T-cell (primary cell): Measurements from ENCODE around the gene BAIAP2L2. TPM values are rescaled to one million over a fixed set of nuclear protein-coding genes. Genes with fewer than 3 reads are reported as not detected.
A peak's percentile ranks its signal among the peaks of the same experiment; 100 is the strongest.
"Not testable (repeated sequence)": the region's sequence is repeated elsewhere in the genome, so short reads cannot be mapped to it uniquely, and the experiment has no call there.

Source experiments
- ATAC-seq, 4 experiments: fragments of 200-7000 bp in 3 of 4; fragments of 150-1000 bp in 1 of 4; cut with Tn5 transposase; replicated peaks in 1 of 4; 1 replicate in 3 of 4; 2 replicates in 1 of 4; pipeline ENCODE4 v1.10.0; 2021; ENCODE audit warnings: moderate library complexity in 3 of 4, mild to moderate bottlenecking in 2 of 4, moderate number of reproducible peaks in 1 of 4
- CTCF ChIA-PET, 2 donors: fragments of 300-600 bp; sonication (Branson Sonifier 250); formaldehyde crosslinking; loops; one replicate each; lab custom pipeline; 2022; ENCODE audit warnings: antibody characterized with exemption in 2 of 2; lab: Charles Lee
- POLR2A ChIA-PET, 2 donors: fragments of 300-600 bp; sonication (Branson Sonifier 250); formaldehyde crosslinking; loops; one replicate each; lab custom pipeline; 2022; ENCODE audit warnings: antibody characterized with exemption in 2 of 2; lab: Charles Lee
- DNase-seq, 35 experiments: peaks; one replicate each; pipeline versions ENCODE4 v3.0.0 to v3.0.0-alpha.2; 2013 to 2023
- H3K27ac ChIP-seq: one replicate; pipeline ENCODE4 v1.5.1; 2013; ENCODE audit warnings: low read length
- H3K27me3 ChIP-seq, 2 experiments: replicated peaks in 1 of 2; 1 replicate in 1 of 2; 2 replicates in 1 of 2; pipeline versions ENCODE4 v1.6.1 to v1.7.0; 2013; ENCODE audit warnings: low read length in 1 of 2, mixed read lengths in 1 of 2; ENCODE audit not compliant: control insufficient read depth in 2 of 2, insufficient read depth in 2 of 2; ENCODE audit errors: extremely low read depth in 1 of 2
- H3K36me3 ChIP-seq, 2 donors: 1 replicate in 1 of 2; 2 replicates in 1 of 2; pipeline versions ENCODE4 v1.6.1 to v1.7.0; 2013; ENCODE audit warnings: low read length in 1 of 2; ENCODE audit not compliant: control insufficient read depth in 2 of 2, insufficient read depth in 1 of 2; ENCODE audit errors: extremely low read depth in 1 of 2
- H3K4me1 ChIP-seq, 2 experiments: 1 replicate in 1 of 2; 2 replicates in 1 of 2; pipeline versions ENCODE4 v1.6.1 to v1.7.0; 2013; ENCODE audit warnings: low read length in 2 of 2, mixed read lengths in 1 of 2; ENCODE audit not compliant: insufficient read depth in 2 of 2, control insufficient read depth in 1 of 2; ENCODE audit errors: extremely low read depth in 1 of 2
- H3K4me3 ChIP-seq, 2 donors: 1 replicate in 1 of 2; 2 replicates in 1 of 2; pipeline versions ENCODE4 v1.5.1 to v1.7.0; 2013; ENCODE audit warnings: mild to moderate bottlenecking in 2 of 2, low read length in 1 of 2, moderate library complexity in 1 of 2; ENCODE audit not compliant: control insufficient read depth in 1 of 2; ENCODE audit errors: extremely low read depth in 1 of 2
- H3K9me3 ChIP-seq: 2 replicates; pipeline ENCODE4 v1.7.0; 2013
- H3K27ac Mint-ChIP-seq, 2 donors: one replicate each; pipeline ENCODE4 v1.8.0; 2020 to 2021; ENCODE audit warnings: mild to moderate bottlenecking in 2 of 2, mixed read lengths in 2 of 2
- H3K27me3 Mint-ChIP-seq, 2 donors: one replicate each; pipeline ENCODE4 v1.8.0; 2021 to 2022; ENCODE audit warnings: mixed read lengths in 2 of 2
- H3K36me3 Mint-ChIP-seq: one replicate; pipeline ENCODE4 v1.8.0; 2021; ENCODE audit warnings: mixed read lengths
- H3K4me1 Mint-ChIP-seq, 3 donors: one replicate each; pipeline ENCODE4 v1.8.0; 2020 to 2022; ENCODE audit warnings: mixed read lengths in 3 of 3, mild to moderate bottlenecking in 1 of 3
- H3K4me3 Mint-ChIP-seq, 3 donors: one replicate each; pipeline ENCODE4 v1.8.0; 2020 to 2022; ENCODE audit warnings: mild to moderate bottlenecking in 3 of 3, mixed read lengths in 3 of 3, moderate library complexity in 3 of 3
- H3K9me3 Mint-ChIP-seq, 3 donors: one replicate each; pipeline ENCODE4 v1.8.0; 2020 to 2022; ENCODE audit warnings: mixed read lengths in 3 of 3
- WGBS: methylation state at CpG from one replicate; pipeline ENCODE4 v1.1.5; 2013; ENCODE audit warnings: missing lambda C conversion rate; ENCODE audit not compliant: insufficient coverage; 5-methylcytosine and 5-hydroxymethylcytosine counted together
- total RNA-seq, 35 experiments: library from RNA in 6 of 35; stranded (reverse) in 6 of 35; fragments of 120-200 nt in 1 of 35; gene quantifications; one replicate each; pipeline versions ENCODE4 v1.2.1 to v1.2.4 and lab custom pipeline; 2013 to 2026

BAIAP2L2 gene
- total RNA-seq, 5 donors from 2014 or later (not counting 1 experiment from before 2014, with no cell fraction given) = 1.3 to 4.4 (median 3.2) TPM

DNA sequence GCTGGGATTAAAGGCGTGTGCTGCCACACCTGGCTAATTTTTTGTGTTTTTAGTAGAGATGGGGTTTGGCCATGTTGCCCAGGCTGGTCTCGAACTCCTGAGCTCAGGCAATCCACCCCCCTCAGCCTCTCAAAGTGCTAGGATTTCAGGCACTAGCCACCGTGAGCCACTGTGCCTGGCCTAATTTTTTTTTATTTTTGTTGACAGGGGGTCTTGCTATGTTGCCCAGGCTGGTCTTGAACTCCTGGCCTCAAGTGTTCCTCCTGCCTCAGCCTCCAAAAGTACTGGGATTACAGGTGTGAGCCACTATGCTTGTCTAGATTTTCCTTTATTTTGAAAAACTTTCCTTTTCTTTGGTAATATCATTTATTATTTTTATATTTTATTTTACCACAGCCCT, 35.7 kb upstream of the BAIAP2L2 start:
- H3K27me3 Mint-ChIP-seq, H3K4me3 Mint-ChIP-seq, H3K27ac ChIP-seq, H3K9me3 ChIP-seq, DNase-seq, H3K4me3 ChIP-seq, H3K9me3 Mint-ChIP-seq, ATAC-seq, H3K27me3 ChIP-seq, H3K27ac Mint-ChIP-seq, H3K36me3 ChIP-seq, CTCF ChIA-PET, POLR2A ChIA-PET: not testable (repeated sequence)
- peaks cover 3 to 27% of the 10 kb centered on the region in 2 experiments for H3K4me1 ChIP-seq
- Mint-ChIP-seq H3K4me1 (peaks cover 18 to 26% (median 25%) of the 10 kb centered on the region in 3 donors), H3K36me3 (peaks cover 23% of the 10 kb centered on the region)
- WGBS = no CpG with 5 or more reads among the region's 3 CpGs

DNA sequence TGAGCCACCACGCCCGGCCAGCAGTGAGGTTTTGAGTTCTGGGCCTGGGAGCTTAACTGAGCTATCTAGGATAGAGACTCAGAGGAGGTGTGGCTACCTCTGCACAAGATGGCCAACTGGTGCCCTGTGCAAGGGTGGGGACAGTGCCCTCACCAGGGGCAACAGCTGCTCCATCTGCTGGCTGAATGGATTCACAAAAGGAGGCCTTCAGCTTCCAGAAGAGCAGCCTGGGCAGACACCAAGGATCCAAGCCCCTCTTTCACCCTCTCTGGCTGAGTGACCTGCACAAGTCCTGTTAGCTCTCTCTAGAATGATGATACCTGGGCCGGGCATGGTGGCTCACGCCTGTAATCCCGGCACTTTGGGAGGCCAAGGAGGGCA, 33.5 kb upstream of the BAIAP2L2 start:
- DNase-seq (peak in 1 of 35 experiments; percentile 7), ATAC-seq (no peak)
- H3K9me3 Mint-ChIP-seq = no peaks in the 10 kb centered on the region
- Histone ChIP-seq H3K4me1 (peaks cover 3 to 27% of the 10 kb centered on the region in 2 experiments), H3K4me3 (no peak overlapping the region), H3K9me3 (no peaks in the 10 kb centered on the region), H3K36me3 (peaks cover 9 to 10% of the 10 kb centered on the region in 2 donors), H3K27ac (peak overlapping the region; percentile 38), H3K27me3 (no peaks in the 10 kb centered on the region)
- H3K4me1 Mint-ChIP-seq = peaks cover 18 to 24% (median 23%) of the 10 kb centered on the region in 3 donors
- H3K27me3 Mint-ChIP-seq = no peaks in the 10 kb centered on the region
- no peak overlapping the region for H3K27ac Mint-ChIP-seq
- peaks cover 26% of the 10 kb centered on the region for H3K36me3 Mint-ChIP-seq
- CTCF ChIA-PET = interaction anchor here in 1 of 2 donors (0.6 kb wide), 1 partner anchor 77 kb away, joined by 6 read pairs; no protein-coding TSS in a partner anchor
- 96% methylated on average over 5 of the region's 5 CpGs for WGBS
- POLR2A ChIA-PET = no interaction called here
- no peak overlapping the region for H3K4me3 Mint-ChIP-seq

DNA sequence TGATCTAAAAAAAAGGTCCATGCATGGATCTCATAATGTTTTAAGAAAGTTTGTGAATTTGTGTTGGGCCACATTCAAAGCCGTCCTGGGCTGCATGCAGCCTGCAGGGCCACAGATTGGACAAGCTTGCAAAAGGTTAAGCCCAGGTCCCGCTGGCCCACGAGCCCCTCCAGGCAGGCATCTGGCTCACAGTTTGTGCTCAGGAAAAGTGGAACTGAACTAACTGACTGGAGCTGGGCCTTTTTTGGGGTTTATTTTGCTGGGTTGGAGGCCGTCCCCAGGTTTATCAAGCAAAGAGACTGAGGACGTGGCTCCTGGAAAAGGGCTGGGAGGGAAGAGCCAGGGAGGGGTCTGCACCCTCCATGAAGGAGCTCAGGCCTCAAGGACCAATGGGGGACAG, 32.1 kb upstream of the BAIAP2L2 start:
- Mint-ChIP-seq H3K27me3 (no peaks in the 10 kb centered on the region), H3K27ac (no peak overlapping the region), H3K36me3 (peaks cover 28% of the 10 kb centered on the region), H3K9me3 (no peaks in the 10 kb centered on the region), H3K4me1 (peaks cover 8 to 14% (median 13%) of the 10 kb centered on the region in 3 donors), H3K4me3 (no peak overlapping the region)
- Histone ChIP-seq H3K36me3 (peaks cover 13 to 16% of the 10 kb centered on the region in 2 donors), H3K4me3 (no peak overlapping the region), H3K4me1 (peaks cover 0 to 18% of the 10 kb centered on the region in 2 experiments), H3K27ac (no peak overlapping the region), H3K27me3 (no peaks in the 10 kb centered on the region), H3K9me3 (no peaks in the 10 kb centered on the region)
- ChIA-PET POLR2A (interaction anchor here in 1 of 2 donors (0.8 kb wide), 1 partner anchor 906 kb away, joined by 3 read pairs; no protein-coding TSS in a partner anchor), CTCF (no interaction called here)
- DNase-seq (no peak), ATAC-seq (no peak)
- 95% methylated on average over 3 of the region's 5 CpGs for WGBS

DNA sequence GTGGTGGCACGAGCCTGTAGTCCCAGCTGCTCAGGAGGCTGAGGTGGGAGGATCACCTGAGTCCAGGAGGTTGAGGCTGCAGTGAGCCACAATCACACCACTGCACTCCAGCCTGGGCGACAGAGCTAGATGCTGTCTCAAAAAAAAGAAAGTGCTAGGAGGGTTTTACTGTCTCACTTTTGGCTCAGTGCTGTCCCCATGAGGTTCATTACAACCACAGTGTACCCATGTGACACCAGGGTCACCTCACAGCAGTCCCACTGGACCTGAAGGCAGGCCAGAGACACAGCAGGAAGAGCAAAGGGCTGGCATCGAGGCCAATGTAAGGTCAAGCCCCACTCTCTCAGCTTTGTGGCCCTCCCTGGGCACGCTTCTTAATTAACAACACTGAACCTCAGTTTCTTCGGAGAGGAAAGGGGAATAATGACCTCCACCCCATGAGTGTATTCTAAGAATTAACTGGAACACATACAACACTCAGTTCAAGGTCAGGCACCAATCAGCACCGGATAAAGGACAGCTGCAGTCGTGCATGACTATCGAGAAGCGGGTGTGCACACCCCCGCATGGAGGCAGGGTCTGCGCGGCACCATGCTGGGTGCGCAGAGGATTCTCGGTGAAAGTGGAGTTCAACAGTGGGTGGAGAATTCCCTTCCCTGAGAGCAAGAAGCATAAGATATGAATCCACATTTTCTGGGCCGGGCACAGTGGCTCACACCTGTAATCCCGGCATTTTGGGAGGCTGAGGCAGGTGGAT, 30.9 kb upstream of the BAIAP2L2 start:
- Histone ChIP-seq H3K9me3 (no peaks in the 10 kb centered on the region), H3K4me3 (no peak overlapping the region), H3K4me1 (peaks cover 0 to 17% of the 10 kb centered on the region in 2 experiments), H3K27ac (no peak overlapping the region), H3K27me3 (no peaks in the 10 kb centered on the region), H3K36me3 (peaks cover 18 to 19% of the 10 kb centered on the region in 2 donors)
- no peak for DNase-seq
- Mint-ChIP-seq H3K4me1 (peaks cover 6 to 9% (median 9%) of the 10 kb centered on the region in 3 donors), H3K27ac (no peak overlapping the region), H3K27me3 (no peaks in the 10 kb centered on the region), H3K36me3 (peaks cover 29% of the 10 kb centered on the region), H3K9me3 (no peaks in the 10 kb centered on the region), H3K4me3 (no peak overlapping the region)
- ChIA-PET POLR2A (no interaction called here), CTCF (interaction anchor here in 1 of 2 donors (0.6 kb wide), 1 partner anchor 12 kb away, joined by 4 read pairs; no protein-coding TSS in a partner anchor)
- no peak for ATAC-seq
- WGBS = 100% methylated on average over 3 of the region's 16 CpGs

DNA sequence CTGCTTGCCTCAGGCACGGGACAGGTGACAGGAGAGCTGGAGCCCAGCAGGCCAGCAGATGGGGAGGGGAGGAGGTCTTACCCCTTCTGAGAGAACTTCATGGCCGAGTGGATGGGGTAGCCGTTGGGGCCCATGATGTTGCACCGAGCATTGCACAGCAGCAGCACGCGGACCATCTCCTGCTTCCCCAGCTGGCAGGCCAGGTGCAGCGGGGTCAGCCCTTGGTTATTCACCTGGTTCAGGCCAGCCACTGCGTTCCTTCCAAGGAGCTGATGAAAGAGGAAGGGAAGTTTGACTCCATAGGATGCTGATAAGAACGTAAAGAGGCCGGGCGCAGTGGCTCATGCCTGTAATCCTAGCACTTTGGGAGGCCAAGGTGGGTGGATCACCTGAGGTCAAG, 29.4 kb upstream of the BAIAP2L2 start:
- ATAC-seq (no peak), DNase-seq (no peak)
- ChIA-PET CTCF (no interaction called here), POLR2A (no interaction called here)
- Mint-ChIP-seq H3K27ac (no peak overlapping the region), H3K36me3 (peaks cover 44% of the 10 kb centered on the region), H3K9me3 (no peaks in the 10 kb centered on the region), H3K4me3 (no peak overlapping the region), H3K4me1 (peaks cover 6 to 9% (median 9%) of the 10 kb centered on the region in 3 donors), H3K27me3 (no peaks in the 10 kb centered on the region)
- H3K27ac ChIP-seq = no peak overlapping the region
- no peaks in the 10 kb centered on the region for H3K27me3 ChIP-seq
- H3K9me3 ChIP-seq = no peaks in the 10 kb centered on the region
- peaks cover 18 to 31% of the 10 kb centered on the region in 2 donors for H3K36me3 ChIP-seq
- WGBS = 100% methylated on average over 10 of the region's 11 CpGs
- H3K4me1 ChIP-seq = peaks cover 0 to 17% of the 10 kb centered on the region in 2 experiments
- no peak overlapping the region for H3K4me3 ChIP-seq

DNA sequence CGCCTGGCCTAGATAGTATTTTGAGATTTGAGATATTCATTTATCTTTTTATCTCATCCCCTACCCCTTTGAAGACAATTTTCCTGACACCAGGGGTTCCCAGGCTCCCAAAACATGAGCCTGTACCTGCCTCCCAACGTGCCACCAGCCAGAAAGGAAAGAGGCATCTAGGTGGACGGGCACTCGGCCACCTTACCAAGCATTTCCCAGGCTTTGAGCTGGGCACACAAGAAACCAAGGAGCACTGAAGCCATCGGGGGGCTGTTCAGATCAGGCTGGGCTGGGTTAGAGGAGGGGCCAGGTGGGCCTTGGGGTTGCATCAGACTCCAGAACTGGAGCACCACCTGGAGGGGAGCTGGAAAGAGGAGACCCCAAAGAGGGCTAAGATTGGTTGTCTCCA, 28.5 kb upstream of the BAIAP2L2 start:
- peaks cover 18 to 31% of the 10 kb centered on the region in 2 donors for H3K36me3 ChIP-seq
- H3K4me1 ChIP-seq = peaks cover 0 to 14% of the 10 kb centered on the region in 2 experiments
- DNase-seq = no peak
- Mint-ChIP-seq H3K27me3 (no peaks in the 10 kb centered on the region), H3K36me3 (peaks cover 49% of the 10 kb centered on the region), H3K9me3 (no peaks in the 10 kb centered on the region), H3K4me3 (no peak overlapping the region), H3K27ac (no peak overlapping the region), H3K4me1 (peaks cover 6 to 7% (median 7%) of the 10 kb centered on the region in 3 donors)
- ATAC-seq = no peak
- no peak overlapping the region for H3K27ac ChIP-seq
- H3K9me3 ChIP-seq = no peaks in the 10 kb centered on the region
- ChIA-PET POLR2A (no interaction called here), CTCF (no interaction called here)
- WGBS = 92% methylated on average over 1 of the region's 5 CpGs
- H3K27me3 ChIP-seq = no peaks in the 10 kb centered on the region
- no peak overlapping the region for H3K4me3 ChIP-seq
